Activated CD4-positive, alpha-beta T cell treated with anti-CD3 and anti-CD28 coated beads for 24 hours (primary cell): ENCODE results near the gene DNAH17.

Experiments
- DNase-seq, 2 donors: peaks; one replicate each; pipeline ENCODE4 v3.0.0-alpha.2; 2020; ENCODE audit warnings: low read depth in 2 of 2

The DNAH17 gene

GRCh38 chr17:78572239-78573205 lies 4.7 kb downstream of the DNAH17 start:
- DNase-seq: no peak

- no peak for DNase-seq
These were observed 5.9 kb downstream of the DNAH17 start for GRCh38 chr17:78571329-78571728.

- no peak for DNase-seq
These were observed 8.6 kb downstream of the DNAH17 start for GRCh38 chr17:78568494-78569115.

DNA sequence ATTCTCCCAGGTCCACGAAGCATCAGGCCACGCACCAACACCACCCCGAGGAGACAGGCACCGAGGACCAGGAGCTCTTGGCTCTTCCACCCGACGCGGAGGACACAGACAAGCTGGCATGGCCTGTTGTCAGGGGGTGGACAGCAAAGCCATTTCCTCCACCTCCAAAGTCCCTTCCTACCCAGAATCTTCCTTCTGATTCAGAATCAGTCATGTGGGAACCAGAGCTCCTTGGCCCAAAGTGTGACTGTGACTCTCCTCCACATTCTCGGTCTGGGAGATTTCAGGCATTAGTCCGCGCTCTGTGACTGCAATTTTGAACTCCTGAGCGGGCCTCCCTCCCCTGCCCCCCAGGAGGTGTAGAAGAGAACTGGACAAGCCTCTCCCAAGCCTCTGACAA lies 9.2 kb downstream of the DNAH17 start:
- no peak for DNase-seq

DNA sequence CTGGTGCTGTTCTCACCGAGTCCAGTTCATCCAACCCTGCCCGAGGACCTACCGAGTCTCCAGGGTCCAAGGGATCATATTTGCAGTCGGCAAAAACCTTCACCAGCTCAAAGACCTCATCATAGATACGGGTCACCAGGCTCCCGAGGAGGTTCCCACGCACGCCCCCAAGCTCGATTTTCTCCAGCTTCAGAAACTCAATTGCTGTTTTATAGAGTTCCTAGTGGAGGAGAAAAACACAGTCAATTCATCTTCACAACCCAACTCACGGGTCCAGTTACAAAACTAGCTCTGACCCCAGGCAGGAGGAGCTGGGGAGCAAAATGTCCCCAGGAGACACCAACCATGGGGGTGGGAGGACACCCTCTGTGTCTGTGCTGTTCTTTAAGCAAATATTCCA lies 10.2 kb downstream of the DNAH17 start:
- DNase-seq: no peak

DNA sequence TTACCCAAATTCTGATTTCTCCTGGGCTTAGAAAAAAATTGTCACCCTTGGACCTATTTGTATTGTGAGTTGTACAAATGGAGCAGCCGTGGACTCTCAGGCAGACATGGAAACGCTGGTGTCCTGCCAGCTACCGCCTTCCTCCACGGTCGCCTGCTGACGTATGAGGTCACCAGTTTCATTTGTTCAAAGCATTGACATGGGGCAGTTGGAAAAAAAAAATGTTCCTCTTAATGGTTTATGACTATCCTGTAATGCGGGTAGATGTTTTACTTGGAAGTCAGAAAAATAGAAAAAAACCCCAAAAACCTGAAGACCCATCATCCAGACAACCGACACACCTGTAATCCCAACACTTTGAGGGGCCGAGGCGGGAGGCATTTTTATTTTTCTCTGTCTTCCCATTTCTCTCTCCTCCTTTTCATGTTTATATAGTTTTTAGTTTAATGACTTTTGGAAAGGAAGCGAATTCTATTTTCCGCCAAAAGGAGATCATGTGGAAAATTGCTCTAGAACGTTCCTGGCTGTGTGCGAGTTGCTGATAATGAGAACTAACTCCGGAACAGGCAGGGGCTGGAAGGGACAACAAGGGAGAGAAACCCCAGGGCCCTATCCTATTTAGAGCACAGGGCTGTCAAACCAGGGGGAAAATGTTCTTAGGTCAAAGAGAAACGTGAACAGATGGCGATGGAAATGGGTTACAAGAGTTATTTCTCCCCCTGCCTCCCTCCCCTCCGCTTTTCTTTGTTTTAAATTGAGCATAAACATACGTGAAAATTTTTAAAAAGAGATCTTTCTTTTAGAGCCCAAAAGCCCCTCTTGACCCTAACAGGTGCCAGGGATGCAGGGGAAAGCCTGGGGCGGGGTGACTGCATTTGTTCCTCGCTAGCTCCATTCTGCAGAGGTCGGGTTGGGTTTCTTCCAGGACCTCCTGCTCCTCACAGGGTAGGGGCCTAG lies 13.7 kb downstream of the DNAH17 start:
- no peak for DNase-seq

- no peak for DNase-seq
These were observed 14.5 kb downstream of the DNAH17 start for GRCh38 chr17:78562734-78563133.

DNA sequence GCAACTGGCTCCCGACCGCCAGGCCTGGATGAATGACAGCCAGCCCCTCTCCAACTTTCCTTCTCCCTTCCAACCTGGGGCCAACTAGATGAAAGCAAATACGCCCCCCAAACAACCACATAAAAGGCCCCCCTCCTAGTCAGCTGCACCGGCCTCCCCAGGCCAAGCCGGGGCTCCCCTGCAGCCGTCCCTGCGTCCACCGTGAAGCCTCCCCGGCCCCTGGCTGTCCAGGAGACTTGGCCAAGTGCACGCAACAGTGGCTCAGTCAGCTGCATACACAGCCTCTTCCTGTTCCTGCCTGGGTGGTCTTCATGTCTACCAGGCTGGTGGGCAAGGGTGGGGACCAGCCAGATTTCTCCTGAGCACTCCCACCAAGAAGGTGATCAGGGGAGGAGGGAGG lies 16.0 kb downstream of the DNAH17 start:
- DNase-seq: no peak

- DNase-seq: no peak
These were observed 16.5 kb downstream of the DNAH17 start for GRCh38 chr17:78560731-78561130.

- DNase-seq: peak in 1 of 2 donors; percentile 25
These were observed 17.3 kb downstream of the DNAH17 start for GRCh38 chr17:78559749-78560368.

GRCh38 chr17:78558989-78559388 lies 18.2 kb downstream of the DNAH17 start:
- DNase-seq: no peak

GRCh38 chr17:78558181-78558850 lies 18.9 kb downstream of the DNAH17 start:
- no peak for DNase-seq

DNA sequence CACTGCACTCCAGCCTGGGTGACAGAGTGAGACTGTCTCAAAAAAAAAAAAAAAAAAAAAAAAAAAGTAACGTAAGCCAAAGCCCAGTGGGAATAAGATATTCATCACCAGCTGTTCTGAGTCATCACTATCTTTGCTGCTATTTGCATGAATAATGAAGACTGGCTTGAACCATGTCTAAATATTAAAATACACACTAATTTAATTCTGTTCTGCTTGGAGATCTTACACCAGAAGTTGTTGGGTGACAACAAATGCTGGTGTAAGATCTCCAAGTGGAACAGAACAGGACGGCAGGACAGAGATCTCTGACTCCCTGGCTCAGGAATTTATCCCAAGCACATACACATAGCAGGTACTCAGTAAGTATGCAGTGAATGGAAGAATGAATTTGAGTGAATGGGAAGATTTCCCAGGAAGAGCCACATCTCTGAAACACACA lies 19.6 kb downstream of the DNAH17 start:
- no peak for DNase-seq

DNA sequence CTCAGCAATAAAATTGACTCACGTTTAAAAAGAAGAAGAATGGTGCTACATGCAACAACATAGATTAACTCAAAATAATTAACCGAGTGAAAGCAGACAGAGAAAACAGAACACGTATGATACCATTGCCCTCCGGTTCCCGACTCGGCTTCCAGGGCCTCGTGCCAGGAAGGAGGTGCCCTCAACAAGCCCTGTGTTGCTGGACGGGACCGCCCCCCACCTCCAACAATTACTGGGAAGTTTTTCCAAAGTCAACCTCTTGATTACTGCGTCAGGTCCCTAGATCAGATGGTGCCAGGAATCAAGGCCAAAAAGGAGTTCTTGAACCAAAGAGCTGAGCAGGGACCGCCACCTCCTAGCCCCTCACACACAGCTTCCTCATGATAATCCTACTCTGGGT lies 20.4 kb downstream of the DNAH17 start:
- no peak for DNase-seq

DNA sequence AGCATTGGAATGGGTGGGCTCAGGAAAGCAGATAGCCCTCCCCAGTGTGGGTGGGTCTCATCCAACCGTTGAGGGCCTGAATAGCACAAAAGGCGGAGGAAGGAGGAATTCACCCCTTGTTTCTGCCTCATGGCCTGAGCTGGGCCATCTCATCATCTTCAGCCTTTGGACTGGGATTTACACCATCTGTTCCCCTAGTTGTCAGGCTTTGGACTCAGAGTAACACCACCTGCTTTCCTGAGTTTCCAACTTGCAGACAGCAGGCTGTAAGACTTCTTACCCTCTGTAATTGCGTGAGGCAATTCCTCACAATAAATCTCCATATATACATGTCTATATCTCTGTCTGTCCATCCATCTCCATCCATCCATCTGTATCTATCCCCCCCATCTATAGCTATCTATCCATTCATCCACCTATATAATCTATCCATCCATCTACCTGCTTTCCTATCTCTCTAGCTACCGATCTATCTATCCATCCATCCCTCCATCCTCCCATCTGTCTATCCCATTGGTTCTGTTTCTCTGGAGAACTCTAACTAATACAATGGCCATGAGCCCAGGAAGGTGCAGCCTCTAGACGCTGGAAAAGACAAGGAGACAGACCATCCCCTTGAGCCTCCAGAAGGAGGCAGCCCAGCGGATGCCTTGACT lies 21.3 kb downstream of the DNAH17 start:
- no peak for DNase-seq

DNA sequence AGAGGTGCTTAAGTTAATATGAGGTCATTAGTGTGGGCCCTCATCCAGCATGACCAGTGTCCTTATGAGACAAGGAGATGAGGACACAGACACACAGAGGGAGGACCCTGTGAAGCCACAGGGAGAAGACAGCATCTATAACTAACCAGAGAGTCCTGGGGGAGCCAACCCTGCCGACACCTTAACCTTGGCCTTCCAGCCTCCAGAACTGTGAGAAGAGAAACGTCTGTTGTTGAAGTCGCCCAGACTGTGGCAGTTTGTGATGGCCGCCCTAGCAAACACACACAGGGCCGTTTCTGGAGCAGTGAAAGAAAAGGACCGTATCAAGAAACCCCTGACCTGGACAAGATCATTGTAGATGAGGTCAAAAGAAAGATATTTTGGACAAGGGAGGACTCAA lies 26.7 kb downstream of the DNAH17 start:
- DNase-seq: no peak

- DNase-seq: no peak
These were observed 28.5 kb downstream of the DNAH17 start for GRCh38 chr17:78548725-78549124.

DNA sequence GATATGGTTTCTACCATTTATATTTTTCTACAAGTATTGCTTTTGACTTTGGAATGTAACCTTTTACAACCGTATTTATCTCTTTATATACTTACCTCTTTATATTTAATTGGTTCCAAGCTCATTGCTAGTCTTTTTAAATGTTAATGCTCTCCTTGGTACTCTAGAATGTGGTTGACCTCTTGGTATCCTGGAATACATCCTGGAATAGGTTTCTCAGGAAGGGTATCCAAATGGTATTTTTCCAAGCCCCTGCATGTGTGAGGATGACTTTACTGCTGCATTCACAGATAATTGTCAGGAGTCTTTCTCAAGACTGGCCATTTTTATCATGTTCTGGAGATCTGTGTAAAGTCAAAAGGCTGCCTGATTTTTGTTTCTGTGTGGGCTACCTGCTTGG lies 30.2 kb downstream of the DNAH17 start:
- DNase-seq: no peak

DNA sequence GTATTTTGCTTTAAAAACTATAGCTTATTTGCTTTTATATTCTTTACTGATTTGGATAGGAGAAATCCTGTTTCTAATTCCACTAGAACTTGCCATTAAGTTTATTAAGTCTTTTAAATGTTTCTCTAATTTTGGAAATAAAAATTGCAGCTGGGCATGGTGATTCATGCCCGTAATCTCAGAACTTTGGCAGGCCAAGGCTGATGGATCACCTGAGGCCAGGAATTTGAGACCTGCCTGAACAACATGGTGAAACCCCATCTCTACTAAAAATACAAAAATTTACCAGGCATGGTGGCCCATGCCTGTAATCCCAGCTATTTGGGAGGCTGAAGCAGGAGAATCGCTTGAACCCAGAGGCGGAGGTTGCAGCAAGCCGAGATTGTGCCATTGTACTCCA lies 30.7 kb downstream of the DNAH17 start:
- no peak for DNase-seq
